ENCODE results near the gene LRR1.

LRR1 gene

GRCh38 chr14:49581209-49582112 is 17.3 kb upstream of the LRR1 start:
- no peaks in the 10 kb centered on the region for H3K9me3 ChIP-seq (ENCODE audit: insufficient read depth, low read length, severe bottlenecking)
- no peak for DNase-seq
- H3K27me3 ChIP-seq (ENCODE audit: insufficient read depth, low read length, poor library complexity) = no peaks in the 10 kb centered on the region
- H3K4me3 ChIP-seq (ENCODE audit: low read depth in 1 of 2, low read length in 2 of 2) = no peak overlapping the region
- H3K4me2 ChIP-seq (ENCODE audit: insufficient read depth, low read length) = peak overlapping the region; percentile 92; the same call in 1 of the 2 replicates
- peaks cover 76% of the 10 kb centered on the region for H3K79me2 ChIP-seq (ENCODE audit: insufficient read depth, low read length)
- peaks cover 32% of the 10 kb centered on the region for H3K4me1 ChIP-seq (ENCODE audit: insufficient read depth, low read length)
- H3K36me3 ChIP-seq (ENCODE audit: insufficient read depth, low read length) = peaks cover 61% of the 10 kb centered on the region
- H2AFZ ChIP-seq (ENCODE audit: low read depth, low read length) = no peak overlapping the region
- no peak overlapping the region for H3K9ac ChIP-seq (ENCODE audit: low read depth, low read length)
- H4K20me1 ChIP-seq (ENCODE audit: insufficient read depth, low read length) = peaks cover 61% of the 10 kb centered on the region
- no peak for ATAC-seq (ENCODE audit: insufficient read depth, low read depth)
- TF ChIP-seq CTCF (IDR thresholded peaks at IDR 0.05; ENCODE audit: borderline replicate concordance, extremely low read depth, low read length, poor library complexity, severe bottlenecking) (no peak), EZH2 (IDR thresholded peaks at IDR 0.05; ENCODE audit: borderline replicate concordance, low read depth, low read length, severe bottlenecking) (no peak)
- no peak overlapping the region for H3K27ac ChIP-seq (ENCODE audit: low read length)

- Histone ChIP-seq H4K20me1 (ENCODE audit: insufficient read depth, low read length) (peaks cover 61% of the 10 kb centered on the region), H3K4me3 (ENCODE audit: low read depth in 1 of 2, low read length in 2 of 2) (no peak overlapping the region), H3K27me3 (ENCODE audit: insufficient read depth, low read length, poor library complexity) (no peaks in the 10 kb centered on the region), H3K27ac (ENCODE audit: low read length) (no peak overlapping the region), H3K36me3 (ENCODE audit: insufficient read depth, low read length) (peaks cover 53% of the 10 kb centered on the region), H3K9ac (ENCODE audit: low read depth, low read length) (no peak overlapping the region), H3K9me3 (ENCODE audit: insufficient read depth, low read length, severe bottlenecking) (no peaks in the 10 kb centered on the region), H3K4me1 (ENCODE audit: insufficient read depth, low read length) (peaks cover 37% of the 10 kb centered on the region), H3K4me2 (ENCODE audit: insufficient read depth, low read length) (peak overlapping the region; percentile 92; the same call in 1 of the 2 replicates), H2AFZ (ENCODE audit: low read depth, low read length) (no peak overlapping the region), H3K79me2 (ENCODE audit: insufficient read depth, low read length) (peaks cover 76% of the 10 kb centered on the region)
- TF ChIP-seq CTCF (IDR thresholded peaks at IDR 0.05; ENCODE audit: borderline replicate concordance, extremely low read depth, low read length, poor library complexity, severe bottlenecking) (no peak), EZH2 (IDR thresholded peaks at IDR 0.05; ENCODE audit: borderline replicate concordance, low read depth, low read length, severe bottlenecking) (no peak)
- ATAC-seq (ENCODE audit: insufficient read depth, low read depth) (no peak), DNase-seq (no peak)
Observed at GRCh38 chr14:49582113-49582977, 16.4 kb upstream of the LRR1 start.

DNA sequence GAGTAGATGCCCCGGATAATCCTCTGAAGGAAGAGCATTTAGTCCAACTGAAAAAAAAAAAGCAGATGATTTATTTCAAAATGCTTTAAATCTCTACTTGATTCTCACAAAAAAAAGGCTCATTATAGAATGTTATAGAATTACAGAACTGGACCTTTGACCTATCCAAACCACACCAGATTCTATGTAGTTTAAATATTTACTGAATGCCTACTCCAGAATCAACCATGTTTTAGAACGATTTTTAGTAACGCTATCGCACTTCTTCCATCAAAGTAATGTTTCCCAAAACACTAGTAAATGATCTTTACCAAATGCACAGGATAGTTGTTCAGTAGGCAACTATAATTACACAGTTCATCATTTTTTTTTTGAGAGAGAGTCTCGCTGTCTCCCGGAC is 15.1 kb upstream of the LRR1 start:
- peaks cover 73% of the 10 kb centered on the region for H3K79me2 ChIP-seq (ENCODE audit: insufficient read depth, low read length)
- H4K20me1 ChIP-seq (ENCODE audit: insufficient read depth, low read length) = peaks cover 59% of the 10 kb centered on the region
- DNase-seq = no peak
- peaks cover 48% of the 10 kb centered on the region for H3K36me3 ChIP-seq (ENCODE audit: insufficient read depth, low read length)
- no peak for TF ChIP-seq EZH2 (IDR thresholded peaks at IDR 0.05; ENCODE audit: borderline replicate concordance, low read depth, low read length, severe bottlenecking)
- TF ChIP-seq CTCF (IDR thresholded peaks at IDR 0.05; ENCODE audit: borderline replicate concordance, extremely low read depth, low read length, poor library complexity, severe bottlenecking) = no peak
- H3K4me3 ChIP-seq (ENCODE audit: low read depth in 1 of 2, low read length in 2 of 2) = peak overlapping the region in 1 of 2 experiments; percentile 87; a peak in 1 of 4 replicates
- no peak overlapping the region for H3K27ac ChIP-seq (ENCODE audit: low read length)
- ATAC-seq (ENCODE audit: insufficient read depth, low read depth) = no peak
- peak overlapping the region; percentile 92 for H3K4me2 ChIP-seq (ENCODE audit: insufficient read depth, low read length)
- no peak overlapping the region for H3K9ac ChIP-seq (ENCODE audit: low read depth, low read length)
- H3K27me3 ChIP-seq (ENCODE audit: insufficient read depth, low read length, poor library complexity) = no peaks in the 10 kb centered on the region
- peaks cover 43% of the 10 kb centered on the region for H3K4me1 ChIP-seq (ENCODE audit: insufficient read depth, low read length)
- H3K9me3 ChIP-seq (ENCODE audit: insufficient read depth, low read length, severe bottlenecking) = no peaks in the 10 kb centered on the region
- H2AFZ ChIP-seq (ENCODE audit: low read depth, low read length) = no peak overlapping the region

Data from DND-41 (cell line).